ENCODE results near the gene ORC6.

ORC6 gene

DNA sequence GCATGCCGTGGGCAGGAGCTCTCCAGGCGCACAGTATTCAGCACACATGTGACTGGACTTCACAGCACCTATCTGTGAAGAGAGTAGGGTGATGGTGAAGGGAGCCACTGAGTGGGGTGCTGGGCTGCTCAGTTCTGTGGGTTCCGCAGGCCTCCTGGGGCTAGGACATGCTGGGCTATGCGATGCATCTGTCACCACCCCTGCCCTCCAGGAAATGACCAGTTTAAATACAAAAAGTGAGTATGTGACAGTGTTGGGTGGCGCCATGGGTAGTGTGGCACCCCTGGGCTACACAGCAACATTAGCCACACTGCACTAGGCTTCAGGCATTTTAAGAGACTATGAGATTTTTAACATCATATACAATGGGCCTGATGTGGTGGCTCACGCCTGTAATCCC lies 30.1 kb downstream of the ORC6 start:
- TF ChIP-seq, protein P1, sequence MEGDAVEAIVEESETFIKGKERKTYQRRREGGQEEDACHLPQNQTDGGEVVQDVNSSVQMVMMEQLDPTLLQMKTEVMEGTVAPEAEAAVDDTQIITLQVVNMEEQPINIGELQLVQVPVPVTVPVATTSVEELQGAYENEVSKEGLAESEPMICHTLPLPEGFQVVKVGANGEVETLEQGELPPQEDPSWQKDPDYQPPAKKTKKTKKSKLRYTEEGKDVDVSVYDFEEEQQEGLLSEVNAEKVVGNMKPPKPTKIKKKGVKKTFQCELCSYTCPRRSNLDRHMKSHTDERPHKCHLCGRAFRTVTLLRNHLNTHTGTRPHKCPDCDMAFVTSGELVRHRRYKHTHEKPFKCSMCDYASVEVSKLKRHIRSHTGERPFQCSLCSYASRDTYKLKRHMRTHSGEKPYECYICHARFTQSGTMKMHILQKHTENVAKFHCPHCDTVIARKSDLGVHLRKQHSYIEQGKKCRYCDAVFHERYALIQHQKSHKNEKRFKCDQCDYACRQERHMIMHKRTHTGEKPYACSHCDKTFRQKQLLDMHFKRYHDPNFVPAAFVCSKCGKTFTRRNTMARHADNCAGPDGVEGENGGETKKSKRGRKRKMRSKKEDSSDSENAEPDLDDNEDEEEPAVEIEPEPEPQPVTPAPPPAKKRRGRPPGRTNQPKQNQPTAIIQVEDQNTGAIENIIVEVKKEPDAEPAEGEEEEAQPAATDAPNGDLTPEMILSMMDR (IDR thresholded peaks at IDR 0.05): no peak

DNA sequence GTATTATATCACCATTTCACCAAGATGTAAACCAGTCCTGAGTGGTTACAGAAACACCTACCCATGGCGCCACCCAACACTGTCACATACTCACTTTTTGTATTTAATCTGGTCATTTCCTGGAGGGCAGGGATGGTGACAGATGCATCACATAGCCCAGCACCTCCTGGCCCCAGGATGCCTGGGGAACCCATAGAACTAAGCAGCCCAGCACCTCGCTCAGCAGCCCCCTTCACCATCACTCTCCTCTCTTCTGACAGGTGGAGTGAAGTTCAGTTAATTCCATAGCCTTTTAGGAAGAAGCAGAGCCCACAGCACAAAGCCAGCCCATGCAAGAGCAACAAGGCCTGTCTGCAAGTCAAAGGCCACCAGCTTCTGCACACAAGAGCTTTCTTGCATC lies 31.2 kb downstream of the ORC6 start:
- TF ChIP-seq, protein P1 (IDR thresholded peaks at IDR 0.05): no peak

DNA sequence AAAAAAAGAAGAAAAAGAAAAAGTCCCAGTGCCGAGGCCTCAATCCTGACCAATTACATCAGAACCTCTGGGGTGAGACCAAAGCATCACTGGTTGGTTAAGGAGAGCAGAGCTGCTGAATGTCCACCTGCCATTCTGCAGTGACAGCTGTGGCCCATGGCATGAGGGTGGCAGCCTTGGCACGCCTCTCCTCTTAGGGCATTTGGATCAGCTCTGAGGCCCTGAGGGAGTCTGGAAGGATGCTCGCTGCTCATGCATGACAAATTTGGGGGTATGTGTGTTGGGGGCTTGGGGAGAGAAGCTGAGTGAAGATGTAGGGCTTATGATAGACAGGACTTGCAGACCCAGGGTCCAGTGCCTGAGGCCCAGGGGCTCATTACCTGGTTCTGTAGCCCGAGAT lies 32.4 kb downstream of the ORC6 start:
- TF ChIP-seq, protein P1 (IDR thresholded peaks at IDR 0.05): no peak

DNA sequence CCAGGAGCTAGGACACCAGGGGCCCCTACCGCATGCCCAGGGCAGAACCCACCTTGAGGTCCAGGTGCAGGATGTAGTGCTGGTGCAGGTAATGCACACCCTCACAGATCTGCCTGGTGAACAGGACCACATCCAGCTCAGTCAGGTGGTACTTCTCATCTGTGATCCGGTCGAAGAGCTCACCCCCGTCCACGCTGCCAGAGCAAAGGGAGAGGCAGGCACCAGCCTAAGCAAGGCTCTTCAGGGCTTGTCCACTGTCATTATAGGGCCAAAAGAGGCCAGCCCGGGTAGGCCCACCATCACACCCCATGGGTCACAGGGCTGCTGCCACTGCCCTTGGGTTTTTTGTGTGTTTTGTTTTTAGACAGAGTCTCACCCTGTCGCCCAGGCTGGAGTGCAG lies 37.7 kb downstream of the ORC6 start:
- TF ChIP-seq, protein P1 (IDR thresholded peaks at IDR 0.05): no peak

DNA sequence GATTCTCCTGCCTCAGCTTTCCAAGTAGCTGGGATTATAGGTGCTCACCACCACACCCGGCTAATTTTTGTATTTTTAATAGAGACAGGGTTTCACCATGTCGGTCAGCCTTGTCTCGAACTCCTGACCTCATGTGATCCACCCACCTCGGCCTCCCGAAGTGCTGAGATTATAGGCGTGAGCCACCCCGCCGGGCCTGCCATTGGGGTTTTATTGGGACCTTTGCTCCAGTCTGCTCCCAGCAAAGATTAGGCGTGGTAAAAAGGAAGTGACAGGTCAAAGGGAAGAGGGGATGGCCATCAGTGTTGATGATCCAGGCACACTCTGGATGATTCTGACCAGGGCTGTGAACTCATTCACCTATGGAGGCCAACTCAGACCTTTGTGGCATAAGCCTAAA lies 38.2 kb downstream of the ORC6 start:
- TF ChIP-seq, protein P1 (IDR thresholded peaks at IDR 0.05): no peak

DNA sequence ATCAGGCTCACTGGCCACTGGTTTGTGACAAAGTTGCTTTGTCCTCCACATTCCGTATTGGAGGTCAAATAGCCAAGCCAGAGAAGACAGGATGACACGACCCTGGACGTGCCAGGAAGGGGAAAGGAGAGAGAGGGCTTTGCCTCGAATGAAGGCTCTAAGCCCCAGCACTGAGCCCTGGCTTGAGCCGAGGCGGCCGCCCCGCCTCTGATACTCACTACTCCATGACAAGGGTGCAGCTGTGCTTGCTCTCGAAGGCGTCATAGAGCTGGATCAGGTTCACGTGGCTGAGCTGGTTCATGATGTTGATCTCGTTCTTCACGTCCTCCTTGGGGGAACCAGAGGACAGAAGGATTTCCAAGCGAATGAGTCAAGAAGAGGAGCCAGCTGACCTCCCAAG lies 39.3 kb downstream of the ORC6 start:
- TF ChIP-seq, protein P1 (IDR thresholded peaks at IDR 0.05): no peak

DNA sequence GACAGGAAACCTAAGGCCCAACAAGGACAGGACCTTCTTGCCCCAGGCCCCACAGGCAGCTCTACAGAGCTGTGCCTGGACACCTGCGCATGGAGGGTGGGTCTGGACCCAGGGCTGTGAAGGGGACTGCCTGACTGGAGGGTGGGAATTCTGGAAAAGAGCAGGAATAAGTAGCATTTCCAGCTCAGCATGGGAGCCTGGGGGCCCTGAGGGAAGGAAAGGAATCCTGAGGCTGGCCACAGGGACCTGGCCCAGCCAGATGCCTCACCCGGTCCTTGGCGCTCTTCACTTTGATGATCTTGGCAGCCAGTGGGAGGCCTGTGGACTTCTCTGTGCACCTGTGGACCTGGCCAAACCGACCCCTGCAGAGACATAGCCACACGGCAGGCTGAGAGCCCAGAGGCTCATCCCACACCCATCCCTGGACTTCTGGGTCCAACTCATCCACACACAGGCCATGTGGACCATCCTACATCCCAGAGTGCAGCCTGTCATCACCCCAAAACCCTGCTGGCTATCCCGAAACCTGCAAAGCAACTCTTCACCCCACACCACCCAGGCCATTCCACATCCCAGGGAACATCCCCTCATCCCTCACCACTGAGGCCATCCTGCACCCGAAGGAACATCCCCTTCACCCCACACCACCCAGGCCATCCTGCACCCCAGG lies 40.0 kb downstream of the ORC6 start:
- TF ChIP-seq, protein P1 (IDR thresholded peaks at IDR 0.05): no peak

DNA sequence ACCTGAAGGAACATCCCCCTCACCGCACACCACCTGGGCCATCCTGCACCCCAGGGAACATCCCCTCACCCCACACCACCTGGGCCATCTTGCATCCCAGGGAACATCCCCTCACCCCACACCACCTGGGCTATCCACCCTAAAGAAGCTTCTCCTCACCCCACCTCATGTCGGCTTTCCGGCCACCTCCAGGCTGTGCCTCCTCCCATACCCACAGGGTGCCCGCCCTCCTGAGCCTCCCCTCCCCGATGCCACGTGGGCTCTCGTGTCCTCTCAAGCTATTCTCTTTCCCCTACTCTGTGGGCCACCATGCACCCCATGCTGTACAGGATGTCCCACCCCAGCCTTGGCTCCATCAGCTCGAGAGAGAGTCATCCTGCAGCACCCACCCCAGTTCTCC lies 40.7 kb downstream of the ORC6 start:
- TF ChIP-seq, protein P1 (IDR thresholded peaks at IDR 0.05): no peak

All from LNCAP (cell line).